HG02642 (cell line): ENCODE results near the gene RARRES1.

ENCODE experiments used
- ATAC-seq: cut with Tn5 transposase; IDR thresholded peaks from one replicate; pipeline ENCODE4 v1.9.1; 2021; ENCODE audit warnings: mild to moderate bottlenecking; ENCODE audit not compliant: unreplicated experiment, poor library complexity

The RARRES1 gene

DNA sequence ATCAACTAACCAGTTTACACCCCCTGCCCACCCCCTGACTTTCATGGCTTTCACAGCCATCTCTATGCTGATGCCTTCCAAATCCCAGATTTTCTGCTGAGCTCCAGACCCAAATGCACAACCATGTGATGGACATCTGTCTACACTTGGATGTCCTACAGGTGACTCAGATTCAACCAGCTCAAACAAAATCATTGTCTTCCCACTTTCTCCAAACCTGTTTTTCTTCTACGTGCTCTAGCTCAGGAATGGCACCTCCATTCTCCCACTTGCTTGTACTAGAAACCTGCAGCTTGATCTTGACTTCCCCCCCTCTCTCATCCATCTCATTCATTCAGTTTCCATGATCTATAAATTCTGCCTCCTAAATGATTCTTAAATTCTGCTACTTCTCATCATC lies 34.1 kb upstream of the RARRES1 start:
- ATAC-seq = no peak

DNA sequence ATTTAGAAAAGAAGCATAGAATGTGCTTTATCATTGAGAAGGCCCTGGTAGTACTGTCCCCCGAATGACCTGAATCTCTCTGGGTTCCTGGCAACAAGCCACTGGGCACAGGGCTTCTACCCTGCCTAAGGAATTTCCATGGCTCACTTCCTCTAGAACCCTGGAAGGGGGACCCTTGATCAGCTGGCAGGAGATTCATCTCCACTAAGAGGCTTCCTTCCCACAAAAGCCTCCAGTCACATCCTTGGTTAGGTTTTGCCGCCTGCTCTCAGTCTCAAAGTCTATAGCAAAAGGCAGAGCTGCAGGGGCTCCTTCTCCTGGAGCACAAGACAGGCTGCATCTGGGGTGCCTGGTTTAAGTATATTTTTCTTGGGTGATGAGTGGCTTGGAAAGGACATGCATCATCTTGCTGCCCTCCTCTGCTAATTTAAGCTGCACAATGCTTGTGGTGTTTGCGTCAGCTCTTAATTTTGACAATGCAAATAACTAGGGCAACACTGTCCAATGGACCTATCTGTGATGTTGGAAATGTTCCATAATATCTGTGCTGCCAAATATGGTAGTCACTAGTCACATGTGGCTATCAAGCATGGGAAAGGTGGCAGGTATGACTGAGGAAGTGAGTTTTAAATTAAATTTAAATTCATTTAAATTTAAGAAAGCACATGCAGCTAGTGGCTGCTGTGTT lies 33.4 kb upstream of the RARRES1 start:
- ATAC-seq = no peak

DNA sequence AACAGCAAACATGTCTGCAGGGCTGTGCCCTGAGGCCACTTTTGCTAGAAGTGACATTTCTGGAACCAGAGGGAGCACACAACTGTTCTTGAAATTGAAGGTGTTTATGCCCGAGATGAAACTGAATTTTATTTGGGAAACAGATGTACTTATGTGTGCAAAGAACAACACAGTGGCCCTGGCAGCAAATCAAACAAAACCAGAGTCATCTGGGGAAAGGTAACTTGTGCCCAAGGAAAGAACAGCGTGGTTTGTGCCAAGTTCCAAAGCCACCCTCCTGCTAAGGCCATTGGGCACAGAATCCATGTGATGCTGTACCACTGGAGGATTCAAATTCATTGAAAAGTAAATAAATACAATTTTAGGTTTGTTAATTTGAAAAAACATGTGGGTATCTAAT lies 31.2 kb upstream of the RARRES1 start:
- no peak for ATAC-seq

DNA sequence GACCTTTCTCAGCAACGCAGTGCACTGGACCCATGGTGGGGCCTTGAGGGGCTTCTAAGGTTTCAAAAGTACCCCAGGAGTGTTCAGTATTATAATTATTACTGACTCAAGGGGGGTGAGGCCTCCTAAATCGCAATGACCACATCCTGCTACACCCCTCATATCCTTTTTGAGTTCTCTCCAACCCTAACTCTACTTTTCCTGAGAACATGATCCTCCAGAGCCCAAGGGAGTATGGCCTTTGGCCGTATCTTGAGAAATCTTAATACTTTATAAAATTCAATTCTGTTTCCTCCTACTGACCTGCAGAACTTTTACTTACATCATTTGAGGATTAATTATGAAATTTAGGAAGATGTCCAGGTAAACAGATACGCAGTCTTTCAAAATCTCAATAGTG lies 30.4 kb upstream of the RARRES1 start:
- no peak for ATAC-seq

DNA sequence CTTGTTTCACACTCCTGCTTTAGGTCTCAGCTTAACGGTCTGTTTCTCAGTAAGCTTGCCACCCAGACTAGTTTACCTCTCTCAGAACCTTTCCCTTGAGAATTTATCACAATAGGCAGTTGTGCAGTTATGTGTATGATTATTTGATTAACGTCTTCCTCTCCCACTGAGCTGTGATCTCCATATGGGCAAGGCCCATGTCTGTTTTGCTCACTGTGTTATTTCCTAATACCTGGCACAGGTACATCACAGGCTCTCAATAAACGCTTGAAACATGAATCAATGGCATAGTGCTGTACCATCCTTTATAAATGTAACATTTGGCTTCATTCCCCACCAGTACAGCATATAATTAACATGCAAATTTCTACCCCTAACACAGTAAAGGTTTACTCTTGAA lies 29.1 kb upstream of the RARRES1 start:
- ATAC-seq = no peak

DNA sequence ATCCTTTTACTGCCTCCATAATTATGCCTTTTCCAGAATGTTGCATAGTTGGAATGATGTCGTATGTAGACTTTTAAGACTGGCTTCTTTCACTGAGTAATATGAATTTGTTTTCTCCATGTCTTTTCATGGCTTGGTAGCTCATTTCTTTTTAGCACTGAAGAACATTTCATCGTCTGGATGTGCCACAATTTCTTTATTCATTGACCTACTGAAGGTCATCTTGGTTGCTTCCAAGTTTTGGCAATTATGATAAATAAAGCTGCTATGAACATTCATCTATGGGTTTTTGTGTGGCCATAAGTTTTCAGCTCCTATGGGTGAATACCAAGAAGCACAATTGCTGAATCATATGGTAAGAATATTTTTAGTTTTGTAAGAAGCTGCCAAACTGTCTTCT lies 23.2 kb upstream of the RARRES1 start:
- no peak for ATAC-seq

DNA sequence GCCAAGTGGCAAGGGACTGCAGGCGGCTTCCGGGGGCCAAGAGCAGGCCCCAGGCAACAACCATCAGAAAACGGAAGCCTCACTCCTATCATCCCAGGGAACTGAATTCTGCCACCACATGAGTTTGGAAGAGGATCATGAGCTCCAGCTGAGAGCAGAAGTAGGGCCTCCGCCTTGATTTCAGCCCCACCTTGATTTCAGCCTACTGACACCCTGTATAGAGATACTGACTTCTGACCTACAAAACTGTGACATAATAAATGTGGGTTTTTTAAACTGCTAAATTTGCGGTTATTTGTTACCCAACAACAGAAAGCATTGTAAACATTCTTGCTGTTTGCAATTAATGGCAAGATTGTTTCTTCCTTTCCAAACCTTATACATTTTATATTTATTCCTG lies 21.6 kb upstream of the RARRES1 start:
- no peak for ATAC-seq

DNA sequence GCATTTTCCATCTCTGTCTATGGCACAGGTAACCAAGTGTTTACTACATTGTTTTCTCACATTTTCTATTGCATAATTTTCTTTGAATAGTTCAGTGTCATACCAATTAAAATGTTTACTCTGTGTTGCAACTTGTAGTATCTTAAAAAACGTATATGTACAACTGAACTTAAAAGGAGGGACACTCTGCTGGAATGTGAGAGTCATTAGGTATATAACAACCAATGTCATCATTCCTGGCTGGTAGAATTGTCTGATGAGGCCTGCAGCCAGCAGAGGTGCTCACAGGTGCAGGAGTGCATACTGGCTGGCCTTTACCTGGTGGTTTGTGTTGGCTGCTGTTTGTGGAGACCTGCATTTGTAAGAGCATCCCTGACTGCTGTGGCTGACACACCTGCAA lies 19.1 kb upstream of the RARRES1 start:
- no peak for ATAC-seq

DNA sequence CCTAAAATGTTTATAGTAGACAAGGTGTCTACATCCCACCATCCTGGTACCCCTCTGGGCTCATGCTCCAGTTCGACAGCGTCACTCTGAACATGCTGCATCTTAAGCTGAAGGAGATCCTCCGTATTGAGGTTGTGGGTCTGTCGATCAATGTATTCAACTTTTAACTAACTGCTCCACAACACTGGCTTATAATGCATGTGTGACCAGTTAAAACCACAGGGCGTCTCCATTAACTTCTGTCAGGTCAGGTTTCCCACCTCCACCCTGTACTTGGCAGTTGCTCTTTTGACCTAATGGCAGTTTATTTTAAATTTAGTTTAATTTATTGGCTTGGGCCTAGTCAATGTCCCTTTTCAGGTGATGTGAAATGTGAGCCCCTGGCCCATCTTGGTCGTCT lies 17.8 kb upstream of the RARRES1 start:
- no peak for ATAC-seq

DNA sequence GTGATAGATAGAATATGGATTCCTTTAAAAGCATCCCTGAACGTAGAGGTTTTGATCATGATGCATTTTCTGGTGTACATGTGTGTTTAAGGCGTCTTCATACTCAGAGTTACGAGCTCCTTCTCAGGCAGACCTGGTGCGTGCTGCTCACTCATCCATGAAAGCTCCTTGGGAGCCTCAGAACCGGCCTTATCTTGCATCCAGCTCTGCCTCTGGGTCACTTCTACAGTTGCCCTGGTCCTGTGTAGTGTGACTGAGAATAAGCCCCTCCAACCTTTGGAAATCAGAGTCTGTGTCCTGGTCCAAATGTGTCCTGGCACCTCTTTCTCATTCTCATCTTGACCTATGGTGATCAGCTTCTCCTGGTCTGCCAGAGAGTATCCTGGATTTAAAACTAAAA lies 17.3 kb upstream of the RARRES1 start:
- no peak for ATAC-seq

DNA sequence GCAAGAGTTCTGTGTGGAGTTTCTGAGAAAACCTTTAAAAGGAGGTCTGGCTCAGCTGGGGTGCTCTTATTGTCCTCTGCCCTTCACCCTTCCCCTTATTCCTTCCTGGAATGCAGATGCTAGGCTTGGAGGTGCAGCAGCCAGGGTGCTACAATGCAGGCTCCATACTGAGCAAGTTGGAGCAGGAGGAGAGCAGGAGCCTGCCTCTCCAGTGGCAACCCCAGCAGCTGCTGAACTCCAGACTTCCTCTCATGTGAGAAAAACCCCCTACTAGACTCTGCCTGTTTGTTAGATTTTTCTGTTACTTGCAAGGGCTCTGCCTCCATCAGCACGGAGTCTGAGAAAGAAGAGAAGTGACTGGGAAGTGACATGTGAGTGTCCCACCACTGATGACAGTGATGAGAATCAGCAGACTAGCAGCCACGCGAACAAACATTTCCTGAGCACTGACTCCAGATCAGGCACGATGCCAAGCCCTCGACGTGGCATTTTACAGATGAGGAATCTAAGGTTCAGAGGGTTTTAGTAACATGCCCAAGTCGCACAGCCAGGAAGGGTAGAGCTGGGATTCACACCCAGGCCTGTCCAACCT lies 16.1 kb upstream of the RARRES1 start:
- ATAC-seq = no peak

DNA sequence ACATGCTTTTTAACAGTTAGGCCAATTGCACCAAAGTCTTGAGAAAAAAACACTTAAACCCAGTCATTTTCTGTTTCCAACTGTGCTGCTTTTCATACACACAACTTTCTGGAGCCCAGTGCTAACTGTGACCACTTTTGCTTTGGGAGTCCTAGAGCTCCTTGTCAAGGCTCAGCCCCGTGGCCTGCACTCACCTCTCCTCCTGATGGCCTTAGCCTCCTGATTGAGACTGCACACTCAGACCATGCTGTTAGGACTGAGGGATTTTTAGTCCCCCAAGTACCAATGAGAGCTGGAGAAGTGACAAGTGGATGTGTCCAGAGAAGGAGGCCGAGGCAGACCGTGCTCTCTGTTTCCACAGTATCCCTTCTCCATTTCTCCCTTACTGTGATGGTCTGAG lies 15.2 kb upstream of the RARRES1 start:
- no peak for ATAC-seq

DNA sequence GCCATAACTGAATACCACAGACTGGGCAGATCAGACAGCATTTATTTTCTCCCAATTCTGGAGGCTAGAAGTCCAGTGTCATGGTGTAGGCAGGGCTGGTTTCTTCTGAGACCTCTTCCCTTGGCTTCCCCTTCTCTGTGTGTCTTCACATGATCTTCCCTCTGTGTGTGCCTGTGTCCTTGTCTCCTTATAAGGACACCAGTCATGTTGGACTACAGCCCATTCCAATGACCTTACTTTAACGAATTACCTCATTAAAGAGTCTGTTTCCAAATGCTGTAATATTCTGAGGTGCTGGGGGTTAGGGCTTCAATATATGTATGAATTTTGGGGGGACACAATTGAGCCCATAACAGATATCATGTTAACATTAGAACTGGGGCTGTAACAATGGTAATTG lies 13.3 kb upstream of the RARRES1 start:
- ATAC-seq = no peak

DNA sequence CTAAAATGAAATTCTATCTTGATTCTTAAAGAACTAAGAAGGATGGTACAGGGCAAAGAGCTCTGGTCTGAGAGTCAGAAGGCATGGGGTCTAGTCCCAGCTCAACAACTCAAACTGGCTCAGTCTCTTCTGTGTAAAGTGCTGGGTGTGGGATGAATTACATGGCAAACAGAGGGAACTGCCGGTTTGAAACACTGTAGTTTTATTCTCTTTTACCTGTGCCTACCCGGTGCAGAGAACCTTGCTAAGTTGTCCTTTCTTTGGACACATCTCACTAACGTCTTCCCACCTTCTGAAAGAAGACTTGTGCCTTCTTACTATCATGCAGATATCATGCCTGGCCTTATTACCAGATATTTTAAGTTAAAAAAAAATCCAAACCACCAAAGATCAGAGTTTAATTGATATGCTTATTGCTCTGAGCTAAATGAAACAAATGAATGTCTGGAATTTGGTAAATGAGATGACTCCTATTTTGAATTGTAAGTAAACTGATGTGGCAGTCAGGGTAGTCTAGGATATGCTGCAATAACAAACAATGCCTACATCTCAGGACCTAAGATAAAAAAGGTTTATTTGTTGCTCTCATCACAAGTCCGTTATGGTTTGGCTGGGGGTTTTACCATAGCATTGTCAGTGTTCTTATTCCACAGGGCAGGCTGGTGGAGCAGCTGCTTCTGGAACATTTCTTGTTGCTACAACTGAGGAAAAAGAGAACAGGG lies 12.5 kb upstream of the RARRES1 start:
- ATAC-seq = no peak

DNA sequence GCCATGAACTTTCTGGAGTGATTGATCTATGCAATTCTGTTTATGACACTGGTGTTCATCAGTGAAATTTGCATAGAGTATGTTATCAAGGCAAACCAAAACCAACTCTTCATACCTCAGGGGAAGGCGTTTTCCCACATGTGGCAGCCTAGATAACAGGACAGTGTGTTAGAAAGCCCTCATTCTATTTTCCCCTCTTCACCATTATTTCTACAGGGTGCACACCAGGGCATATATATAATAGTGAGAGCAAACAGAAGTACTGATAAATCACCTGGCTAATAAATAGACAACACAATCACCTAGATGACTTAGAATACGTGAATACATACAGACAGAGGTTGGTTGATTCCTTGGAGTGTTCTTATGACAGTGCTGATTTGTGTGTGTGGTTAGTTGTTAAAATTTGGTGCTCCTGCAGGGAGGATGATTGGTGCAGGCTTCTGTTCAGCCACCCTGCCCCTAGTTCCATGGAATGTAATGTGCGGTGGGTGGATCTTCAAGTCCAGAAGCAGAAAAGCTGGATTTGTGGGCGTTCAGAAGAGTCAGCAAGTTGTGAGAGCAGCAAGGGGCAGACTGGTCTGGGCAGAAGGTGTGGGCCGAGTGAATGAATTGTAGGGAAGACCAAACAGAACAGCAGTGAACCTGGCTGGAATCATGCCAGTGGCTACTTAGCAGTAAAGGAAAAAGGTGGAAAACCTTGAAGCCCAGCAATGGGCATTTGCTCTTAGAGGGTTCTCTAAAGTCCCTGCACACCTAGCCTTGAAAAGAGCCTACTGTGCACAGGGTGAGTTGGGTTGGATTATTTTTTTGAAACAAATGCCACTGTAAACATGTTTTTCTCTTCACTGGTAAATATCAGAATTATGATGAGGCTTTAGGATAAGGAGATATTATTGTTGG lies 11.7 kb upstream of the RARRES1 start:
- ATAC-seq = no peak

DNA sequence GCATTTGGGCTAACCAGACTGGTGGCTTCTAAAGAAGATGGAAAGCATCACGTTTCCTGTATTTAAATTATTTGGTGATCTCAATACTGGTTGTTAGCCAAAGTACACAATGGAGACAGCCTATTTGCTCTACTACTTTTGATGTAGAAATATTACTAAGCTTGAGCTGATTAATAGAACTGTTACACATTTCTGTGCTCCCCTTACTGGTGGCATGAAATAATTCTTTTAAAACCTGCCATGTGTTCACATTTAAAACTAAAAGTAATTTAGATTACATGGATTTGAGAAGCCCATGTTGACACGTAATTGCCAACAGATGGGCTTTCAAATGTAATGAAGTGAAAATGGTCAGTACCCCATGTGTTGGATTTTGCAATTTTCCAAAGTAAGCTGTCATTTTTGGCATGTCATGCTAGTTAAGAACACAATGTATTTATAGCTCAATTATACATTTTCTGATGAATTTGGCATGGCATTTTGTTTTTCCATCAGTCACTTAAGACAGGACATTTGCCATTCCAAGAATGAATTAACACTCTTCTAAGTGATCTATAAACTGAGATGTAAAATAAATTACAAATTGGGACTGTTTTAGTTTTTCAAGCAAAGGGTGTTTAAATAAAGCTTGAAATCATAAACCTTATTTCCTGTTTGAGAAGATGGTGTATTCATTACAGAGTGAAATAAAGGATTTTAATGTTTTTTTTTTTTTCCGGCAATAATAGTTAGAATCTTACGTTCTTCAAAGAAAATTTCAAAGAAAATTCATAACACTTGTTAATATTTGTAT lies 10.8 kb upstream of the RARRES1 start:
- no peak for ATAC-seq

DNA sequence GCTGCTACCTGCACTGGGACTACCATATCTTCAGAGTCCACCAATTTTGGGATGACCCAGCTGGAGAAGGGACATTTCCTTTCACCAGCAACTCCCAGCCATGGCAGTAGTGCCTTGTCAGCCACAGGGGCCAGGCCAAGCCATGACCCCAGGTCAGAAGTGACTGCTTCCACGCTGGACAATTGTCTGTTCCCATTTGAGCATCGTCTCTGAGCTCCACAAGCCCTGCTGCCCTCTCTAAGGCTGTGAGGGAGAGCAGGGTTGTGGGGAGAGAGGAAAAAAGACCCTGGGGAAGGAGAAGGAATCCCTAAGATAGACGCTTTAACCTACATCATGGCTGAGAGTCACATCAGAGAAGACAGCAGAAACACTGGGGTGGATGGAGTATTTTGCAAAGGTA lies 7.4 kb upstream of the RARRES1 start:
- ATAC-seq = no peak

DNA sequence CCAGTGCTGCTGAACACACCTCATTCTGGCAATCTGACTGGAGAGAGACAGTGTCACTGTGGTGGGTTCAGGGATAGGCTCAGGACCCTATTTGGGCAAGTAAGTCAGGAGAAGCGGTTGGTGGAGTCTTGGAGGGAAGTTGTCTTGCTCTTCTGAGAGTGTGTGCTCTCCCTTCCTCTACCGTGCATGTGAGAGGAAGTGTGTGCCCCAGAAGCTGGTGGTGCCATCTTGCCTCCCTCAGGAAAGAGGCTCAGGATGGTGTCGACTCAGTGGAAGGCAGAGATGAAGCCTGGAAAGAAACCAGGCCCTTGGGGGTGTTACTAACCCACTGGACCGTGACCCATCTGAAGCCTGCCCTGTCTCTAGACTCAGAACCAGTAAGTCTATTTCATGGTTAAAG lies 6.8 kb upstream of the RARRES1 start:
- ATAC-seq = no peak

DNA sequence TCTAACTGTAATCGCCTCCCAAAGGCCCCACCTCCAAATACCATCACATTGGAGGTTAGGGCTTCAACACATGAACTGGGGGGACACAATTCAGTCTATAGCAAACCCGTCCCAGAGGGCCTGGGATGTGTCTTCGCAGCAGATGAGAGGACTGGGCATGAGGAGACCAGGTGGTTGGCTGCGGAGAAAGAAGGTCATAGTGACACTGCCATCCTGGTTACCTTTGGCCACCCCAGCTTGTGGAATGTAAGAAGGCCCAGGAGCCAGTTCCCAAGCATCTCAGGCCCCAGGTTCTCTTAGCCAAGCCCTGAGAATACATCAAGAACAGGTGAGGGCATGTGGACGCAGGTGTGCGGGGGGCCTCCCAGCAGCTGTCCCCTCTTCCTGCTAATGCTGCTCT lies 6.4 kb upstream of the RARRES1 start:
- ATAC-seq = no peak

DNA sequence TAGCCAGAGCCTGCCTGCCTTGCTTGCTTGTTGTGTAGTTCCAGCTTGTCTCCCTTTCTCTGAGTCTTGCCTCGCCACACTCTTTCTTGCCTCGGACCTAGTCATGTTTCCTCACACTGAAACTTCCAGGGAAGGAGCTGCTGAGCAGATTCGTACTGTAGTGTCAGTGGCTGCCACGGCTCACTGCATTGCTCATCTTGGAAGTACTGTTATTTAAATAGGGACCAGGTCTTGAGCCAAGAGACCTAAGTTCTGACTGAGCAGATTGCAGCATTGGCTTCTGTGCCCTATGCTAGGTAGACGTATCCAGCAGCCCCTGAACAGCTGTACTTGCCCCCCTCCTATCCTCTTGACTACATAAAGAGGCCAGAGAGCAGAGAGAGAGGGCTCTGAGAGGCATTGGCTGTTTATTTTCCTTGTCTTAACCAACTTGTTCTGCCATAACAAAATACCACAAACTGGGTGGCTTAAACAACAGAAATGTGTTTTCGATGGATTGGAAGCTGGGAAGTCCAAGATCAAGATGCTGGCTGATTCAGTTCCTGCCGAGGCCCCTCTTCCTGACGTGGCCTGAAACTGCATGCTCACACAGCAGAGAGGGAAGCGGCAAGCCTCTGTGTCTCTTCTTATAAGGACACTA lies 5.8 kb upstream of the RARRES1 start:
- ATAC-seq = no peak
